T follicular helper cell (primary cell): ENCODE results near the gene MTX1.
A peak's percentile ranks its signal among the peaks of the same experiment; 100 is the strongest.
"Not testable (repeated sequence)": the region's sequence is repeated elsewhere in the genome, so short reads cannot be mapped to it uniquely, and the experiment has no call there.

Experiments
- DNase-seq: peaks from one replicate; pipeline ENCODE4 v3.0.0-alpha.2; 2020; ENCODE audit warnings: low read depth

Gene MTX1

GRCh38 chr1:155236451-155236850, 28.0 kb downstream of the MTX1 start:
- no peak for DNase-seq

DNA sequence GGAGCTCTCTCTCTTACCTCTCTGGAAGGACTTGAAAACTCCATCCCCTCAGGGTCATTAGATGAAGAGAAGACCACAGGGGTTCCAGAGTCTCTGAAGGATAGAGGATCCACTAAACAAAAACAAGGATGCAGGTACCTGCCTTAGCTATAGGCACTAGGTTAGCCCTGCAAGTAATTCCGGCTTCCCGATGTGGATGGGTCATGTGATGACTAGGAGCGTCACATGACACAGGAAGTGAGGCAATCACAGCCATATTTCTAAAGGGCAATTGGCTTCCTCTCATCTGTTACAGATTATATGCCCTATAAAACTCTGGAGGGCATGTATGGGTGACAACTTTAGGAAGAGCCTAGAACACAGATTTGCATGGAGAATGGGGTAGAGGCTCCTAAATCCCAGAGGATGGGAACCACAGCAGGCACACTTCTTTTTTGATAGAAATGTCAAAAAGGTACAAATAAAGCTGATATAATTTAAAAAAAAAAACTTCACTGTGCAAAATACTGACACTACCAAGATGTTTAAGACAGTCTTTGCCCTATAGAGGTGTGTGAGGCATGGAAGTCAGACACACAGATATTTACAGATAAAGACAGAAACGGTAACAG, 32.7 kb downstream of the MTX1 start:
- DNase-seq: peak; percentile 63

- no peak for DNase-seq
Measured at GRCh38 chr1:155241841-155242264, 33.4 kb downstream of the MTX1 start.

- no peak for DNase-seq
Measured at GRCh38 chr1:155242805-155243358, 34.4 kb downstream of the MTX1 start.

- DNase-seq: peak; percentile 86
Measured at GRCh38 chr1:155244368-155245162, 36.1 kb downstream of the MTX1 start.

DNA sequence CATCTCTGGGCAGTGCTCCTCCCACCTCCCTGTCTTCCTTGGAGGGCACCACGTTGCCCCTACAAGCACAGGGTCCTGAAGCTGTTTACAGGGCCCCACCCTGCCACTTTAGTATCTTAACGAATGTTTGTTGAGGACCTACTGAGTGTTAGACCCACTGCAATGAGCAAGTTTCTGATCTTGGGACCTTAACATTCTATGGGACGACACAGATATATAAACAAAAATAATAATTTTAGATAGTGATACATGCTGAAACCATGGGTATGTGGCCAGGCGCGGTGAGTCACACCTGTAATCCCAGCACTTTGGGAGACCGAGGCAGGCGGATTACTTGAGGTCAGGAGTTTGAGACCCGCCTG, 36.6 kb downstream of the MTX1 start:
- DNase-seq: no peak

- not testable (repeated sequence) for DNase-seq
Measured at GRCh38 chr1:155246796-155247195, 38.3 kb downstream of the MTX1 start.

GRCh38 chr1:155247667-155248553, 39.4 kb downstream of the MTX1 start:
- no peak for DNase-seq

- DNase-seq: no peak
Measured at GRCh38 chr1:155250246-155250632, 41.7 kb downstream of the MTX1 start.

GRCh38 chr1:155250633-155251449, 42.3 kb downstream of the MTX1 start:
- peak; percentile 94 for DNase-seq

DNA sequence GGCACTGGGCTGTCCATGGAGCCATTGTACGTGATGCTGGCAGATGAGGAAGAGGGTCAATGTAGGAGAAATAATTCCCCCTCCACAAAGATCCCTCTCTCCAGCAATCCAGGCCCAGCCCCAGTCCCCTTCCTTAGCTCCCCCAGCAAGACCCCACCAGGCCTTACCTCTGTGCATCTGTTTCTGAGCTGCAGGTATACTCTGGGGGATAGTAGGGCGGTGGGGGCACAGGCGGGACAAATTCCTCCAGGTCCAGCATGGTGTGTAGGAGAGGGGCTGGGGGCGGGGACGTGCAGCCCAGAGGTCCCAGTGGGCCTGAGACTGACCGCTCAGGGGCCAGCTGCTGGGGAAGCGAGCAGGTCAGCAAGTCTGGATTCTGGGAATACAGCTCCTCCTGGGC, 43.1 kb downstream of the MTX1 start:
- DNase-seq: no peak

GRCh38 chr1:155253208-155253607, 44.7 kb downstream of the MTX1 start:
- DNase-seq: no peak

GRCh38 chr1:155253797-155254196, 45.3 kb downstream of the MTX1 start:
- no peak for DNase-seq

- no peak for DNase-seq
Measured at GRCh38 chr1:155254228-155254713, 45.8 kb downstream of the MTX1 start.

- DNase-seq: no peak
Measured at GRCh38 chr1:155254714-155255242, 46.3 kb downstream of the MTX1 start.

DNA sequence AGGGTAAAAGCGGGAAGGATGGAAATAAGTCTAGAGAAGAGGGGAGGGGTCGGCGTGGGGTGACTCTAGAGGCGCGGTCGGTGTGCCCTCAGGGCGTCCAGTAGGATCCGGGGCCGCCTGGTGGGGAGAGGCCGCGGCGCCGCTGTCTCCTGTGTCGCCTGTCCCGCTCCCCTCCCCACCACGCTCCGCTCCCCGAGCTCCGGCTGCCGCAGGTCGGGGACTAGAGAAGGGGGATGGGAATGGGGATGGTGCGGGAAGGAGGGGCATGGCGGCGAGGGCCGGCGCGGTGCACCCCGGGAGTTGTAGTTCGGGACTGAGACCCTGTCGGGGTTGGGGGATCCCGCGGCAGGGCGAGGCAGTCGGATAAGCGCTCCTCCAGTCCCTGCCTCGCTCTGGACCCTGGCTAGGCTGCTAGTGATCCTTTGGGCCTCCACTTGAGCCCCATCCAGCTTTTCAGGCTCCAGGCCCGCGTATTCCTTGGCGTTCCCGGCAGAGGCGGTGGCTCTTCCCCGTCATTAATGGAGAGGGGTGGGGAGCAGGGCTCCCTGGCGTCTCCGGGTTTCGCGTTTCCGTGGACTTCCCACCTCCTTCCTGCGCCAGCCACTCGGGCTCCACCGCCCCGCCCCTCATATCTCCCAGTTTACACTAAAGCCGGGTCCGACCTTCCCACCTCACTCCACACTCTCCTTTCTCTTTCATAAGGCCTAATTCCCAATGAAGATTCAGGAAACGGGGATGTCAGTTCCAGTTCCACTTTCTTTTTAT, 46.9 kb downstream of the MTX1 start, which contains the start of gene ENTREP3:
Gene ENTREP3 (minus strand): TSS at position 241 of the 765 bp plus-strand sequence. CDS start 606 bp downstream, outside the sequence.
- DNase-seq: peak; percentile 70

DNA sequence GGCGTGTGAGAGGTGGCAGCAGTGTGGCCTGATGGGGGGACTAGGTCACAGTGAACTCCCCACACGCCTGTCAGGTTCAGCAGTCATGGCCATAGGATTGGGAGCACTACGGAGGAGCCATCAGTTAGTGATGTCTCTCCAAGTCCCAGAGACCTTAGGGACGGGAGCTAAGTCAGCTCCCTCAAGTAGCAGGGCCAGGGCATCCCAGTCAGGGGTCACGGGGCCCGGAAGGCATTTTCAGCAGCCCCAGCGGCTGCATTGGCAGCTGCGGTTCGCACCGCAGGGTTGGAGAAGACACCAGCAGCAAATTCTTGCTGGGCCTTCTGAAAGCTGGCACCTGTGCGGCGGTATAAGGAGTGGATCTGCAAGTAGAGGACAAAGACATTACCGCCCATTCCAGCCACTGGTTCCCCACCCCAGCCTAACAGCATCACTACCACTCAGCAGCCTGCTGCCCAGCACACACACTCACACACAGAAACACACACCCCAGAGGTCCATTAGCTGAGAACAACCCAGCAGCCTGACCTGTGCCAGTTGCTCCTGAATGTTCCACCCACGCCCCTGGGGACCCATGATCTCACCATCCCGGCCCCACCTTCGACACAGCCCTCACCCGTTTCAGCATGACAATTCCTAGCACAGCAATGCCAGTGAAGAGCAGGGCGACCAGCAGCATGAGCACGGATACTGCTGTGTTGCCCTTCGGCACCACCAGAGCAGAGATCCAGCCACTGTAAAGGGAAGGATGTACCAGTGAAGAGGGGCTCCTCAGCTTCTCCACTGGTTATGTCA, 47.8 kb downstream of the MTX1 start:
- DNase-seq: no peak

- DNase-seq: no peak
Measured at GRCh38 chr1:155260276-155260675, 51.8 kb downstream of the MTX1 start.

DNA sequence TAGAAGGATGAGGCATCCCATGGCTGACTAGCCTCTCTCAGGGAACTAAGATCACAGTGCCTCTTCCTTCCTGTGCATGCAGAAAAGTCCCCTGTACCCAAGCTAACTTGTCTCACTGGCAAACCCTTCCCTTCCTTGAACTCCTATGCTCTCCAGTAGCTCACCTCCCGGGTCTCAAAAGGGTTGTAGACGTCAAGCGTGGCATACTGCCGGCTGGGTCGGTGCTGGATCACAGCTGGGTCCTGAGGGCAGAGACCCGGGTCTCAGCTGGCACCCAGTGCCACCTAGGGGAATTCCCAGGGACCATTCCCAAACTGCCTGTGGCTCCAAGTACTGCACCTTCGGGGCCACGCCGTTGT, 53.0 kb downstream of the MTX1 start:
- no peak for DNase-seq
